ENCODE measurements around the gene MCF2L2. TPM values are rescaled to one million over a fixed set of nuclear protein-coding genes. Genes with fewer than 3 reads are reported as not detected.

Gene MCF2L2
- total and polyA plus RNA-seq, 10 donors = 0.46 to 37.7 (median 17.6) TPM

DNA sequence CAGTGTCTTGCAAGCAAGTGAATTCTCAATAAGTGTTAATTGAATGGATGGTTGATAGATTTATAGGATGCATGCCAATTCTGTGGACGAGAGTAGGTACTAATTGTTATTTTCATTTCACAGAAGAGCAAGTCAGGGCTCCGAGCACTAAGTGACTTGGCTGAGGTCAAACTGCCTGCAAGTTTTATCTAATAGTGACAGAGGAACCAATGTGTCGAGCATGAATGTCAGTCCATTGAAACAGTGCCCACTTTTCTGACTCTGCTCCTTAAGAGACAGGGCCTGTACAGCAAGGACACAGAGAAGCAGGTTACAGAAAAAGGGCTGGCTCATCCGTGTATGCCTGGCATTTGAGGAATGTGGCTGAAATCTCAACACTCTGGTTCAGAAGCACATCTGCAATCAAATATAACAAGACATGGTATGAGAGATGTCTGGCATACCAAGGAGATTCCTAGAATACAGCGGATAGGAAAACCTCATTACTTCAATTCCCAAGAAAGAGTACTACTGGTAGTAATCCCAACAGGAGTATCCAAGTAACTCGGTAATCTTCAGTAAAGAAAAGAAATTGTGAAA is 181.3 kb downstream of the MCF2L2 start:
- intact Hi-C loops (cut with DNase I; ENCODE audit: low total_unique reads) = no loop called here
- peaks cover 3 to 21% (median 7%) of the 10 kb centered on the region in 6 donors for H3K4me1 ChIP-seq
- H3K4me3 ChIP-seq = no peak overlapping the region
- 85 to 91% (median 90%) methylated on average over 6 of the region's 6 CpGs for WGBS, 5 donors
- TF ChIP-seq POLR2AphosphoS5 (IDR thresholded peaks at IDR 0.05) (no peak), POLR2A (IDR thresholded peaks at IDR 0.05) (no peak)
- TF ChIP-seq, protein P1, sequence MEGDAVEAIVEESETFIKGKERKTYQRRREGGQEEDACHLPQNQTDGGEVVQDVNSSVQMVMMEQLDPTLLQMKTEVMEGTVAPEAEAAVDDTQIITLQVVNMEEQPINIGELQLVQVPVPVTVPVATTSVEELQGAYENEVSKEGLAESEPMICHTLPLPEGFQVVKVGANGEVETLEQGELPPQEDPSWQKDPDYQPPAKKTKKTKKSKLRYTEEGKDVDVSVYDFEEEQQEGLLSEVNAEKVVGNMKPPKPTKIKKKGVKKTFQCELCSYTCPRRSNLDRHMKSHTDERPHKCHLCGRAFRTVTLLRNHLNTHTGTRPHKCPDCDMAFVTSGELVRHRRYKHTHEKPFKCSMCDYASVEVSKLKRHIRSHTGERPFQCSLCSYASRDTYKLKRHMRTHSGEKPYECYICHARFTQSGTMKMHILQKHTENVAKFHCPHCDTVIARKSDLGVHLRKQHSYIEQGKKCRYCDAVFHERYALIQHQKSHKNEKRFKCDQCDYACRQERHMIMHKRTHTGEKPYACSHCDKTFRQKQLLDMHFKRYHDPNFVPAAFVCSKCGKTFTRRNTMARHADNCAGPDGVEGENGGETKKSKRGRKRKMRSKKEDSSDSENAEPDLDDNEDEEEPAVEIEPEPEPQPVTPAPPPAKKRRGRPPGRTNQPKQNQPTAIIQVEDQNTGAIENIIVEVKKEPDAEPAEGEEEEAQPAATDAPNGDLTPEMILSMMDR (IDR thresholded peaks at IDR 0.05 in 8 of 11, conservative IDR thresholded peaks at IDR 0.05 in 3 of 11) = no peak
- no peak overlapping the region for H3K27ac ChIP-seq
- H3K9me3 ChIP-seq = peaks cover 3 to 17% (median 14%) of the 10 kb centered on the region in 8 donors
- H3K36me3 ChIP-seq = no peaks in the 10 kb centered on the region
- H3K27me3 ChIP-seq (replicated peaks in 1 of 7) = peaks cover 0 to 22% (median 0%) of the 10 kb centered on the region in 7 donors
- DNase-seq = no peak

DNA sequence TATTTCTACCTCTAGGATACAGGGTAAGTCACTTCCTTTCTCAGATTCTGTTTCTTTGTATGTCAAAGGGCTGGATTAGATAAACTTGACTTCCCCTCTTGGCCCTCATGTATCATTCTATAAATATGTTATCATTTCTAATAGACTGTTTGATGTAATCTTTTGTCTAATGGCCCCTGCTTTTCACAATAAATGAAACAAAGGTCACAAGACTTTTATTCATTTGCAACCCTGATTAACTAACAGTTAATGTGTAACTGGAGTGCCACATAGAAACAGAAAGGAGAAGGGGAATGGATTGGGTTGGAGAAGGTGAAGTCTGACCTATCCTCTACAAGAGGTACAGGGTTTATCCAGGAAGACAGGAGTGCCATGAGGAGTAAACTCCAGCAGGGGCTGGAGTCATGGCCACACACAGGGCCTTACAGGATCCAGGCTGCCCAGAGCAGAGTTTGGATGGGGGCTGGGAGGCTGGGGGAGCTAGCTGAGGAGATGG is 183.4 kb downstream of the MCF2L2 start:
- peaks cover 3 to 20% (median 7%) of the 10 kb centered on the region in 6 donors for H3K4me1 ChIP-seq
- intact Hi-C loops (cut with DNase I; ENCODE audit: low total_unique reads) = no loop called here
- no peaks in the 10 kb centered on the region for H3K36me3 ChIP-seq
- TF ChIP-seq, protein P1 (IDR thresholded peaks at IDR 0.05 in 8 of 11, conservative IDR thresholded peaks at IDR 0.05 in 3 of 11) = no peak
- TF ChIP-seq POLR2AphosphoS5 (IDR thresholded peaks at IDR 0.05) (no peak), POLR2A (IDR thresholded peaks at IDR 0.05) (no peak)
- DNase-seq = no peak
- H3K4me3 ChIP-seq = no peak overlapping the region
- peaks cover 0 to 15% (median 0%) of the 10 kb centered on the region in 7 donors for H3K27me3 ChIP-seq (replicated peaks in 1 of 7)
- H3K27ac ChIP-seq = peak overlapping the region in 4 of 8 donors; percentile 0 to 60 (median 46)
- H3K9me3 ChIP-seq = peaks cover 3 to 27% (median 24%) of the 10 kb centered on the region in 8 donors

DNA sequence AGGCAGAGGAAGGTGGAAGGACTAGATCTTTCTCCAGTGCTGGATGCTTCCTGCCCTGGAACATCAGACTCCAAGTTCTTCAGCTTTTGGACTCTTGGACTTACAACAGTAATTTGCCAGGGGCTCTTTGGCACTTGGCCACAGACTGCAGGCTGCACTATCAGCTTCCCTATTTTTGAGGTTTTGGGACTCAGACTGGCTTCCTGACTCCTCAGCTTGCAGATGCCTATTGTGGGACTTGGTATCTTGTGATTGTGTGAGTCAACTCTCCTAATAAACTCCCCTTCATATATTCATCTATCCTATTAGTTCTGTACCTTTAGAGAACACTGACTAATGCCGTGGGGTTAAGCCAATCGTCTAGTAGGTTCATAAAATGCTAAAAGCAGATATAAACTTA is 184.2 kb downstream of the MCF2L2 start:
- peak overlapping the region in 3 of 8 donors; percentile 39 to 49 (median 42) for H3K27ac ChIP-seq
- intact Hi-C loops (cut with DNase I; ENCODE audit: low total_unique reads) = no loop called here
- H3K36me3 ChIP-seq = no peaks in the 10 kb centered on the region
- H3K4me3 ChIP-seq = no peak overlapping the region
- H3K9me3 ChIP-seq = peaks cover 3 to 27% (median 24%) of the 10 kb centered on the region in 8 donors
- no peak for DNase-seq
- 27 to 52% (median 33%) methylated on average over 2 of the region's 2 CpGs for WGBS, 5 donors
- peaks cover 0 to 10% (median 0%) of the 10 kb centered on the region in 7 donors for H3K27me3 ChIP-seq (replicated peaks in 1 of 7)
- TF ChIP-seq POLR2AphosphoS5 (IDR thresholded peaks at IDR 0.05) (no peak), POLR2A (IDR thresholded peaks at IDR 0.05) (no peak)
- peaks cover 3 to 20% (median 7%) of the 10 kb centered on the region in 6 donors for H3K4me1 ChIP-seq

DNA sequence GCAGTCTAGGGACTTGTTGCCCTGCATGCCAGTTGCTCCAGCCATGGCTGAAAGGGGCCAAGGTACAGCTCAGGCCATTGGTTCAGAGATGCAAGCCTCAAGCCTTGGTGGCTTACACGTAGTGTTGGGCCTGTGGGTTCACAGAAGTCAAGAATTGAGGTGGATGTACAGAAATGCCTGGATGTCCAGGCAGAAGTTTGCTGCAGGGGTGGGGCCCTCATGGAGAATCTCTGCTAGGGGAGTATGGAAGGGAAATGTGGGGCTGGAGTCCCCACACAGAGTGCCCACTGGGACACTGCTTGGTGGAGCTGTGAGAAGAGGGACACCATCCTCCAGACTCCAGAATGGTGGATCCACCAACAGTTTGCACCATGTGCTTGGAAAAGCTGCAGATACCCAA is 186.0 kb downstream of the MCF2L2 start:
- DNase-seq = no peak
- Histone ChIP-seq H3K4me1 (peaks cover 3 to 20% (median 7%) of the 10 kb centered on the region in 6 donors), H3K27ac (no peak overlapping the region), H3K36me3 (no peaks in the 10 kb centered on the region), H3K27me3 (replicated peaks in 1 of 7) (peaks cover 0 to 6% (median 0%) of the 10 kb centered on the region in 7 donors), H3K9me3 (peaks cover 3 to 27% (median 24%) of the 10 kb centered on the region in 8 donors), H3K4me3 (no peak overlapping the region)
- intact Hi-C loops (cut with DNase I; ENCODE audit: low total_unique reads) = no loop called here
- 88 to 93% (median 90%) methylated on average over 1 of the region's 1 CpG for WGBS, 5 donors
- TF ChIP-seq POLR2A (IDR thresholded peaks at IDR 0.05) (no peak), POLR2AphosphoS5 (IDR thresholded peaks at IDR 0.05) (no peak)
- TF ChIP-seq, protein P1 (IDR thresholded peaks at IDR 0.05 in 8 of 11, conservative IDR thresholded peaks at IDR 0.05 in 3 of 11) = no peak

Measured in spleen (tissue), 11 donors.